Psoas muscle (tissue), 8 donors: ENCODE results near the gene MLLT3. TPM values are rescaled to one million over a fixed set of nuclear protein-coding genes. Genes with fewer than 3 reads are reported as not detected.

Experiments used
- ATAC-seq, 4 donors: fragments of 200-7000 bp; cut with Tn5 transposase; one replicate each; pipeline ENCODE4 v1.9.1; 2020; ENCODE audit warnings: moderate library complexity in 3 of 4, mild to moderate bottlenecking in 2 of 4
- DNase-seq, 2 donors: peaks; one replicate each; pipeline ENCODE4 v3.0.0-alpha.2; 2020
- H3K27ac ChIP-seq: fragments of 200-600 bp; one replicate; pipeline ENCODE4 v1.8.0; 2022
- H3K27me3 ChIP-seq, 3 donors: fragments of 200-600 bp in 1 of 3; one replicate each; pipeline versions ENCODE4 v1.6.1 to v1.8.0; 2013 to 2022; ENCODE audit warnings: low read length in 2 of 3, mild to moderate bottlenecking in 2 of 3, moderate library complexity in 1 of 3; ENCODE audit not compliant: insufficient read depth in 3 of 3
- H3K36me3 ChIP-seq, 2 donors: fragments of 200-600 bp in 1 of 2; one replicate each; pipeline versions ENCODE4 v1.6.1 to v1.8.0; 2013 to 2022; ENCODE audit warnings: low read depth in 1 of 2, mild to moderate bottlenecking in 1 of 2, moderate library complexity in 1 of 2; ENCODE audit not compliant: insufficient read depth in 1 of 2
- H3K4me1 ChIP-seq: fragments of 200-600 bp; one replicate; pipeline ENCODE4 v1.8.0; 2022
- H3K4me3 ChIP-seq: fragments of 200-600 bp; one replicate; pipeline ENCODE4 v1.8.0; 2022; ENCODE audit warnings: mild to moderate bottlenecking
- H3K9me3 ChIP-seq: fragments of 200-600 bp; one replicate; pipeline ENCODE4 v1.8.0; 2022
- CTCF ChIP-seq: fragments of 200-600 bp; IDR thresholded peaks from one replicate; pipeline ENCODE4 v1.8.0; 2022; ENCODE audit warnings: antibody characterized with exemption
- WGBS, 3 donors: extraction: QIAGEN DNeasy Blood & Tissue Kit; methylation state at CpG; one replicate each; pipeline versions ENCODE4 v1.1.6 to v1.1.7; 2013; 5-methylcytosine and 5-hydroxymethylcytosine counted together
- intact Hi-C, 2 donors: fragments of 100-400 bp; cut with DNase I; formaldehyde crosslinking; loops; one replicate each; pipeline versions ENCODE4 v1.11.0 to v1.14.2; 2022
- polyA plus RNA-seq, 3 donors: library from polyadenylated mRNA; stranded (reverse); fragments of 200-250 nt; gene quantifications; one replicate each; pipeline ENCODE4 v1.2.3, GENCODE V29; 2013
- total RNA-seq, 4 donors: library from RNA; stranded (reverse); fragmentation: NEBNext Ultra II Directional in 2 of 4; extraction: Animal tissue kit (Norgen Biotek cat#: 25700) in 2 of 4; gene quantifications; one replicate each; pipeline versions ENCODE4 v1.2.1 to v1.2.4, GENCODE V29; 2021 to 2023
- donor health status: healthy with polysubstance abuse.
- donor health status: DM: no; HTN: no; CAD: no; lungs with moderate emphysema.
- donor health status: Bipolar disorder and iron deficiency.
- donor health status: healthy.
- donor health status: DM: yes; HTN: yes; CAD: no.
- donor health status: DM: no; HTN: no; CAD: no.
- donor health status: DM: no; HTN: no; CAD: no.
- donor health status: DM: yes; HTN: yes; CAD: no.

MLLT3 gene
- total and polyA plus RNA-seq, 7 donors = 1.2 to 9.8 (median 3.3) TPM

DNA sequence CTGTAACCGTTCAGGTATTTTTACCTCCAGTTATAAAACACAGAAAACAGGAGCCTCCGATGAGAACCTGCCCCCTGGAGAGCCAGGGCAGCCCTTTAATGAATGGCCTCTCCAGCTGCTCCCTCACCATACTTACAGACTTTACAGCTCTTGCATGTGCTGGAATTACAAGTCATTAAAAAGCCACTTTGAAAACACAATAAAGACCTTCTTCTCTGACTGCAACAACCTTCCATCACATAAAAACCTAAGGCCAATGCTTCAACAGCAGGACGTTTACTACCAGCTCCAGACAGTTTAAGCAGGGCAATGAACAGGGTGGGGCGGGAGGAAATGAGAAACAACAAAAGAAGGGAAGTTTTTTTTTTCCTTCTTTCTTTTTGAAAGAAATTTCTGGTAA lies 213.8 kb downstream of the MLLT3 start:
- Histone ChIP-seq H3K4me3 (no peak overlapping the region), H3K27ac (no peak overlapping the region), H3K27me3 (no peaks in the 10 kb centered on the region), H3K4me1 (no peaks in the 10 kb centered on the region), H3K9me3 (no peaks in the 10 kb centered on the region), H3K36me3 (no peaks in the 10 kb centered on the region)
- no peak for TF ChIP-seq CTCF
- intact Hi-C loops = no loop called here
- WGBS, 3 donors = 39 to 42% (median 41%) methylated on average over 4 of the region's 4 CpGs
- DNase-seq (no peak), ATAC-seq (no peak)

DNA sequence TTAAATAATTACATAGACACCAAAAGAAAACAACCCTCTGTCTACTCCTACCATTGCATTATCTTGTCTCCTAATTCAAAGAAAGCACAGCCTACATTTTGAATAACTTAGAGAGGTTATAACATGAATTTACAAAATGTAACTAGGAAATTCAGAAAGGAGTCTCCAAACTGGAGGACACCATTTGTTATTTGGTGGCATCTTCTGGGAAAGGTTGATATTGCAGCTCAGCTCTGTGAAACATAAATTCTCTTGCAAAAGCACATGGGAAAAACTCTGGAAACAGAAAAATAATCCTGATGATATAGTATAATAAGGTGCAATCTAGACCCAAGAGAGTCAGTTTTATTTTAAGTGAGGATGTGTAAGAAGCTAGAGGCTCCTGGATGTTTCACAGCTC lies 215.3 kb downstream of the MLLT3 start:
- Histone ChIP-seq H3K4me1 (no peaks in the 10 kb centered on the region), H3K27ac (no peak overlapping the region), H3K36me3 (no peaks in the 10 kb centered on the region), H3K9me3 (no peaks in the 10 kb centered on the region), H3K4me3 (no peak overlapping the region), H3K27me3 (no peaks in the 10 kb centered on the region)
- TF ChIP-seq CTCF = no peak
- ATAC-seq = no peak
- DNase-seq = no peak
- intact Hi-C loops = no loop called here

- H3K27ac ChIP-seq = no peak overlapping the region
- WGBS, 3 donors = 94 to 95% (median 95%) methylated on average over 4 of the region's 4 CpGs
- no peak for TF ChIP-seq CTCF
- intact Hi-C loops = no loop called here
- no peaks in the 10 kb centered on the region for H3K9me3 ChIP-seq
- no peaks in the 10 kb centered on the region for H3K27me3 ChIP-seq
- H3K36me3 ChIP-seq = no peaks in the 10 kb centered on the region
- ATAC-seq (no peak), DNase-seq (no peak)
- no peak overlapping the region for H3K4me3 ChIP-seq
- H3K4me1 ChIP-seq = no peaks in the 10 kb centered on the region
Observed at GRCh38 chr9:20406344-20406743, 216.0 kb downstream of the MLLT3 start.

- Histone ChIP-seq H3K27ac (no peak overlapping the region), H3K4me1 (no peaks in the 10 kb centered on the region), H3K9me3 (no peaks in the 10 kb centered on the region), H3K4me3 (no peak overlapping the region), H3K27me3 (no peaks in the 10 kb centered on the region), H3K36me3 (no peaks in the 10 kb centered on the region)
- intact Hi-C loops = no loop called here
- TF ChIP-seq CTCF = no peak
- no peak for DNase-seq
- 95 to 98% (median 97%) methylated on average over 5 of the region's 5 CpGs for WGBS, 3 donors
- ATAC-seq = no peak
Observed at GRCh38 chr9:20405616-20406015, 216.7 kb downstream of the MLLT3 start.

GRCh38 chr9:20405078-20405477 lies 217.2 kb downstream of the MLLT3 start:
- no peak for TF ChIP-seq CTCF
- WGBS, 3 donors = 82 to 90% (median 89%) methylated on average over 1 of the region's 1 CpG
- ATAC-seq (no peak), DNase-seq (no peak)
- no peaks in the 10 kb centered on the region for H3K9me3 ChIP-seq
- intact Hi-C loops = no loop called here
- no peak overlapping the region for H3K4me3 ChIP-seq
- no peaks in the 10 kb centered on the region for H3K4me1 ChIP-seq
- no peaks in the 10 kb centered on the region for H3K36me3 ChIP-seq
- H3K27ac ChIP-seq = no peak overlapping the region
- H3K27me3 ChIP-seq = no peaks in the 10 kb centered on the region
